Medulla oblongata (tissue), 1 donor: Measurements from ENCODE around the gene LRIT1.

Source experiments
- DNase-seq: peaks from one replicate; pipeline ENCODE4 v3.0.0-alpha.2; 2015; ENCODE audit errors: extremely low spot score

Gene LRIT1

GRCh38 chr10:84214612-84215235, 26.6 kb downstream of the LRIT1 start:
- peak; percentile 50 for DNase-seq

DNA sequence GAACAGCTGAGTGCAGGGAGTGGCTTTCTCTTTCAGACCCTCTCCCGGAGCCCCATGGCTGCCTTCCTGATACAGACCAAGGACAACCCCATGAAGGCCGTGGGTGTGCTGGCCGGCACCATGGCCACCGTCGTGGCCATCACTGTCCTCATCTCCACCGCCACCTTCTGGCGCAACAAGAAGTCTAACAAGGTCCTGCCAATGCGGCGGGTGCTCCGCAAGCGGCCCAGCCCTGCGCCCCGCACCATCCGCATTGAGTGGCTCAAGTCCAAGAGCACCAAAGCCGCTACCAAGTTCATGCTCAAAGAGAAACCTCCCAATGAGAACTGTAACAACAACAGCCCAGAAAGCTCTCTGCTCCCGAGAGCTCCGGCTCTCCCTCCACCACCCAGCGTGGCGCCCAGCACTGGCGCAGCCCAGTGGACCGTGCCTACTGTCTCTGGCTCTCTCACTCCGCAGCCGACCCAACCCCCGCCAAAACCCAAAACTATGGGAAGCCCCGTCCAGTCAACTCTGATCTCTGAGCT, 27.2 kb downstream of the LRIT1 start:
- DNase-seq = no peak

- no peak for DNase-seq
Observed at GRCh38 chr10:84213076-84213475, 28.3 kb downstream of the LRIT1 start.

DNA sequence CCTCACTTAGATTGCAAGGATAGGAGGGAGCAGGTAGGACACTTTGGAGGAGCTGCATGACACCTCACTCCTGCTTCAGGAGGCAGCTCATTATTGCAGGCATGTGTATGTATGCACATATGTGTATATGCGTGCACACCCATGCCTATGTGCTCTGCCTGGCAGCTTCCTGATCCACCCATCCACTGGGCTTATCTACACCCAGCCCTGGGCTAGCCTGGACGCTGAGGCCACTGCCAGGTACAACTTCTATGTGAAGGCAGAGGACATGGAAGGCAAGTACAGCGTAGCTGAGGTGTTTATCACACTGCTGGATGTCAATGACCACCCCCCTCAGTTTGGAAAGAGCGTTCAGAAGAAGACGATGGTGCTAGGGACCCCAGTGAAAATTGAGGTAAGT, 29.3 kb downstream of the LRIT1 start:
- no peak for DNase-seq

DNA sequence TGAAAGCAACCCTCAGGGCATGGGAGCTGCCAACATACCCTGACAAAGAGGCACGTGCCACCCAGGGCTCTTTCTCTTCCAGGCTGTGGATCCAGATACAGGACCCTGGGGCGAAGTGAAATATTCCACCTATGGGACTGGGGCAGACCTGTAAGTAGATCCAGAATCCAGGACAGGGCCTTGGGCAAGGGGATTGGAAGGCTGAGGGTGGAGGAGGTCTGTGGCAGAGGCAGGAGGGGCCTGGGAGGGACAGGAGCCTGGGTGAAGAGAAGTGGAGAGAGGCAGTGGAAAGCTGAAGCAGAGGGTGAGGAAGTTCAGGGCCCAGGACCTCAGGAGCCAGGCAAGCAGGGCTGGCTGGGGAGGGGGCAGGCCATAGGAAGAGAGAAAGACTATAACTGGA, 29.8 kb downstream of the LRIT1 start:
- DNase-seq = no peak

DNA sequence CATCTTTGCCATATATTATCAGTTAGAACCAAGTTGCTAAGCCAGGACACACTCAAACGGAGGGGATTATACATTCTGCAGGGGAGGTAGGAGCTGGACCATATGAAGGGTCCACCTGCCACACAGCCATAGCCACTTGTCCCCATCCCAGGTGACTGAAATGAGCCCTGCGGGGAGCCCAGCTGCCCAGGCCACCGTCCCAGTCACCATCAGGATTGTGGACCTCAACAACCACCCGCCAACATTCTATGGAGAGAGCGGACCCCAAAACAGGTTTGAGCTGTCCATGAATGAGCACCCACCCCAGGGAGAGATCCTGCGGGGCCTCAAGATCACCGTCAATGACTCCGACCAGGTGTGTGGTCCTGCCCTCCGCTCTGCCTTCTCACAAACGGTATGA, 33.3 kb downstream of the LRIT1 start:
- DNase-seq = no peak

GRCh38 chr10:84205853-84206525, 35.4 kb downstream of the LRIT1 start:
- DNase-seq = no peak

- peak; percentile 76 for DNase-seq
Observed at GRCh38 chr10:84205049-84205852, 36.1 kb downstream of the LRIT1 start.

- DNase-seq = no peak
Observed at GRCh38 chr10:84204610-84205009, 36.7 kb downstream of the LRIT1 start.

GRCh38 chr10:84204122-84204521, 37.2 kb downstream of the LRIT1 start:
- DNase-seq = no peak

DNA sequence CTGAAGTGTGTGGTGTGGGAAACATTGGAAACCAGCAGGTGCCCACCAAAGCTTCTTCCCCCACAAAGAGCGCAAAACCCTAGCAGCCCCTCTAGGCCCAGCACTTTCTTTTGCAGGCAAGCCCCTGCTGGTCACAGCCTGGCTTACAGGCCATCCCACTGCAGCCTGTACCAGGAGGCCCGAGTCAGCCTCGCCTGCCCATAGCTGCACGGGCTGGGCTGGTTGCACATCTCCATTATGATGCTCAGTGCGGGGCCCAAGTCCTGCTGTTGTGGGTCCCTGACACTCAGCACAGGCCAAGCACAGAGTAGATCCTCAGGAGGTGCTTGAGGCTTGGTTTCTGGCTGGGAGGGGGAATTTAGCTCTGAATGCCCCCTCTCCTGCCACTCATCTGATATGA, 39.0 kb downstream of the LRIT1 start:
- DNase-seq = no peak

GRCh38 chr10:84201682-84202081, 39.7 kb downstream of the LRIT1 start:
- DNase-seq = no peak

- DNase-seq = no peak
Observed at GRCh38 chr10:84201244-84201606, 40.1 kb downstream of the LRIT1 start.

- no peak for DNase-seq
Observed at GRCh38 chr10:84200537-84201243, 40.7 kb downstream of the LRIT1 start.

DNA sequence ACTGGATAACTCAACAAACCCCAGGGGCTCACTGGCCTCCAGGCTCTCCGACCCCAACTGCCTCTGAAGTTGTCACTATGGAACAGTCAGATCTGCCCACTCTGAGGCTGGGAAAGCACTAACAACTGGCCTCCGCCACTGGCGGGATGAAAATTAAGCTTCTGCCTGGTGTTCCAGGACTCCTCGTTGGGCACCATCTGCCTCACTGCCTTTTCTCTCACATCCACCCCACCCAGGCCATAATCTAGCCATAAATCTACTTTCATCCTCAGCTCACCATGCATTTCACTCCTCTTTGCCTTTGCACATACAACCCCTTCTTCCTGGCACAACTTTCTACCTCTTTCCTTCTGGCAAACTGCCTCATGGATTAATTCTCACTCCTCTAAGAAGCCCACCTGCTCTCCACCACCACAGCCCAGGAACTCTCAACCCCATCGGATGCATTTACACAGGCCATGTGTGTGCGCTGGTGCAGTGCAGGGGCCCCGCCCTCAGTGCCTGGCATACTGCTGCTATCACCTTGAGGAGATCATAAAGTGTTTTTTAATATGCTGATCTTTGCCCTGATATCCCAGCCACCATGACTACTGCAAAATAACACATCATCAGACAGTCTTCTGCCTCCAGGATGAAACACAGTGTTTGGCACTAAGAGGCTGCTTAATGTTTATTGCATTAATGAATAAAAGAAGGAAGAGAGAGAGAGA, 43.0 kb downstream of the LRIT1 start:
- no peak for DNase-seq

DNA sequence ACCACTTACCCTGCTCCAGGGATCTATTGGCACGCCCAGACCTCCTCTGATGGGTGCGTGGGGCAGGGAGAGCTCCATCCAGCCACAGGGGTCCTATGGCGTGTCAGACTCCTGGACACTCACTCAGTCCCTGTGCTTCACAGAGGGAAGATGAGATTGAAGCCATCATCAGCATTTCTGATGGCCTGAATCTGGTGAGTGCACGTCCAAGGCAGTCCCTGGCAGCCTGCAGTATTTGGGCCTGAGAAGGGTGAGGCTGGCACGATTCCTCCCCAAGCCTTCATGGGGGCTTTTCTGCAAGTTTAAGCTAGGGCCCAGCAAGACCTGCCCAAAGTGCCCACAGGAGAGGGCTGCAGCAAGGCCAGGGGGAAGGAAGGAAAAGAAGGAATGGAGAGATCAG, 43.7 kb downstream of the LRIT1 start:
- DNase-seq = no peak

GRCh38 chr10:84196941-84197340, 44.4 kb downstream of the LRIT1 start:
- peak; percentile 27 for DNase-seq

GRCh38 chr10:84196083-84196482, 45.3 kb downstream of the LRIT1 start:
- no peak for DNase-seq

DNA sequence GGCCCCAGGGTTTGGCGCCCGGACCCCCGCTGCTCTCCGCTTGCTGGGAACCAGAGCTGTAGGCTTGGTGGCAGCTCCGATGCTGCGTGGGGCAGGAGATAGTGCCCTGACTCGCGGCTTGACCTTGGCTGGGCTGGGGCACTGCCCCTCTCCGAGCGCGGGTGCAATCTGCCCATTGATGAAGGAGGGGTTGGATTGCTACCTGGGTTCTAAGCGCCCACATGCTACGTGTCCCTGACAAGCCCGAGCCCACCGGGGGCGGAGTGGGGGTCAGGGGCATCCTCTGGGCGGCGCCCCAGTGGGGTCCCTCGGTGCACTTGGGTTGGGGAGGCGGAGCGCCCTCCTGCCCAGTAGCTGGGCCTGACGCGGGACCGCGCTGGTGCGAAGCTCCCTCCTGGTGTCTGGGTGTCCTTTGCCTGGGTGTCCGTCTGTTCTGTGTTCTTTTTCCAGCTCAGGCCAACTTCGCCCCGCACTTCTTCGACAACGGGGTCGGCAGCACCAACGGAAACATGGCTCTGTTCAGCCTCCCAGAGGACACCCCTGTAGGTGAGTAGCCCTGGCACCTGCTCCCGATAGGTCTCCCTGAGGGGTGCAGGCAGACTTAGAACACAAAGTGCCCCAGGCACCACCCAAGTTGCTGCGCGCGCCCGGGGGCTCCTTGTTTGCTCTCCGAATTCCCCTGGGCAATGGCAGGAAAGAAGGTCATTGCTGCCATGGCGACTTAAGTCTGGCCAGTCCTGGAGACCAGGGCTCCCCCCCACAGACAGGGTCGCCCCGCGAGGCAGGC, 46.1 kb downstream of the LRIT1 start:
- DNase-seq = no peak

- DNase-seq = peak; percentile 45
Observed at GRCh38 chr10:84194424-84195043, 46.8 kb downstream of the LRIT1 start, which contains the start of gene CDHR1. TSS of gene CDHR1 (plus strand) at chr10:84194537. CDS start at chr10:84194761, 224 bp downstream.
